A549 (cell line): ENCODE data around the gene PEX26. TPM values are rescaled to one million over a fixed set of nuclear protein-coding genes. Genes with fewer than 3 reads are reported as not detected.

Source experiments
- ATAC-seq, 2 experiments: fragments of 200-7000 bp in 1 of 2; fragments of >200 bp in 1 of 2; cut with Nextera tagmentation in 1 of 2; cut with Tn5 transposase in 1 of 2; 3 replicates each; pipeline versions ENCODE4 v1.8.0 to v1.9.1; 2018 to 2020; ENCODE audit warnings: mild to moderate bottlenecking in 1 of 2, moderate library complexity in 1 of 2
- CTCF ChIA-PET: fragments of 300-600 bp; sonication (Branson Sonifier 250); formaldehyde crosslinking; extraction: SDS; loops from one replicate; lab custom pipeline; 2021; ENCODE audit warnings: antibody characterized with exemption, inconsistent platforms; lab: Yijun Ruan, JAX
- POLR2A ChIA-PET: fragments of 350-600 bp; formaldehyde crosslinking; extraction: SDS; loops from one replicate; lab custom pipeline; 2021; ENCODE audit warnings: antibody characterized with exemption, inconsistent platforms; lab: Yijun Ruan, JAX
- DNase-seq, 2 experiments: peaks; one replicate each; pipeline versions ENCODE4 v3.0.0 to v3.0.0-alpha.2; 2011 to 2016; ENCODE audit warnings: low read depth in 1 of 2, low spot score in 1 of 2
- FAIRE-seq: peaks from 2 replicates; lab custom pipeline; 2011; peaks lifted over from hg19 to GRCh38; lab: Jason Lieb, UNC
- H3K27ac ChIP-seq, 2 experiments: fragments of >200 bp; sonication (Bioruptor Twin); formaldehyde crosslinking; 3 replicates each; pipeline ENCODE4 v1.5.1; 2016 to 2017
- H3K4me1 ChIP-seq: fragments of >200 bp; sonication (Bioruptor Twin); formaldehyde crosslinking; 3 replicates; pipeline ENCODE4 v1.6.1; 2016
- H3K4me2 ChIP-seq: fragments of >200 bp; sonication (Bioruptor Twin); formaldehyde crosslinking; 3 replicates; pipeline ENCODE4 v1.6.1; 2016
- H3K4me3 ChIP-seq: fragments of >200 bp; sonication (Bioruptor Twin); formaldehyde crosslinking; 3 replicates; pipeline ENCODE4 v1.5.1; 2016
- H3K9me3 ChIP-seq: fragments of >200 bp; sonication (Bioruptor Twin); formaldehyde crosslinking; 3 replicates; pipeline ENCODE4 v1.6.1; 2016
- BHLHE40 ChIP-seq: IDR thresholded peaks from 2 replicates; pipeline ENCODE4 v1.6.1; 2012; ENCODE audit warnings: low read depth, low read length, inconsistent platforms
- CBX8 ChIP-seq: fragments of 200-600 bp; sonication (generic); IDR thresholded peaks from 2 replicates; pipeline ENCODE4 v1.6.1; 2016
- CEBPB ChIP-seq, 2 experiments: fragments of >200 bp in 1 of 2; sonication (Bioruptor Twin) in 1 of 2; formaldehyde crosslinking in 1 of 2; IDR thresholded peaks; 2 replicates each; pipeline ENCODE4 v1.6.1; 2012 to 2016
- CHD2 ChIP-seq: fragments of 150-350 bp; IDR thresholded peaks from 2 replicates; pipeline ENCODE4 v1.6.1; 2014; ENCODE audit warnings: low read length; ENCODE audit not compliant: partially characterized antibody
- CHD4 ChIP-seq: fragments of 200-600 bp; sonication (generic); IDR thresholded peaks from 2 replicates; pipeline ENCODE4 v1.6.1; 2016; ENCODE audit warnings: antibody characterized with exemption, mild to moderate bottlenecking, borderline replicate concordance
- EHMT2 ChIP-seq: fragments of 200-600 bp; sonication (generic); IDR thresholded peaks from 2 replicates; pipeline ENCODE4 v1.6.1; 2016; ENCODE audit warnings: antibody characterized with exemption, low read depth, mild to moderate bottlenecking, moderate library complexity
- EP300 ChIP-seq, 2 experiments: fragments of >200 bp; sonication (Bioruptor Twin); formaldehyde crosslinking; IDR thresholded peaks; 2 replicates in 1 of 2; 3 replicates in 1 of 2; pipeline ENCODE4 v1.6.1; 2016 to 2017
- FOSB ChIP-seq: fragments of 250-450 bp; sonication (Bioruptor Pico); IDR thresholded peaks from 2 replicates; pipeline ENCODE4 v1.5.0; 2020; ENCODE audit warnings: mild to moderate bottlenecking, moderate library complexity
- FOSL2 ChIP-seq, 2 experiments: fragments of 450-650 bp in 1 of 2; fragments of >200 bp in 1 of 2; sonication (Bioruptor Twin) in 1 of 2; formaldehyde crosslinking; IDR thresholded peaks; 2 replicates each; pipeline versions ENCODE4 v1.5.0 to v1.6.1; 2016 to 2020; ENCODE audit warnings: mild to moderate bottlenecking in 1 of 2, moderate library complexity in 1 of 2
- FOXS1 ChIP-seq: fragments of 250-450 bp; sonication (Bioruptor Pico); IDR thresholded peaks from 2 replicates; pipeline ENCODE4 v1.5.0; 2020; ENCODE audit warnings: mild to moderate bottlenecking, moderate library complexity
- HES2 ChIP-seq: fragments of >200 bp; sonication (Bioruptor Twin); formaldehyde crosslinking; IDR thresholded peaks from 2 replicates; pipeline ENCODE4 v1.6.1; 2016
- JUNB ChIP-seq: fragments of >200 bp; sonication (Bioruptor Twin); formaldehyde crosslinking; IDR thresholded peaks from 2 replicates; pipeline ENCODE4 v1.6.1; 2016
- KDM5A ChIP-seq: fragments of 200-600 bp; sonication (generic); IDR thresholded peaks from 2 replicates; pipeline ENCODE4 v1.6.1; 2016; ENCODE audit warnings: antibody characterized with exemption, mild to moderate bottlenecking
- MYC ChIP-seq: IDR thresholded peaks from 2 replicates; pipeline ENCODE4 v1.6.1; 2012; ENCODE audit warnings: mild to moderate bottlenecking, inconsistent platforms, low read length, improper control_type of control experiment, borderline replicate concordance
- NFE2L2 ChIP-seq: fragments of 150-350 bp; conservative IDR thresholded peaks from 2 replicates; pipeline ENCODE4 v1.6.1; 2014; ENCODE audit warnings: low read length
- NPAS2 ChIP-seq: fragments of 250-450 bp; sonication (Bioruptor Pico); IDR thresholded peaks from 2 replicates; pipeline ENCODE4 v1.8.0; 2022; ENCODE audit warnings: mild to moderate bottlenecking, moderate library complexity, borderline replicate concordance
- NR3C1 ChIP-seq: fragments of >200 bp; sonication (Bioruptor Twin); formaldehyde crosslinking; IDR thresholded peaks from 3 replicates; pipeline ENCODE4 v1.6.1; 2017
- PHF8 ChIP-seq: fragments of 200-600 bp; sonication (generic); IDR thresholded peaks from 2 replicates; pipeline ENCODE4 v1.6.1; 2016; ENCODE audit warnings: low read depth, mild to moderate bottlenecking, antibody characterized with exemption, moderate library complexity, borderline replicate concordance
- RAD21 ChIP-seq, 2 experiments: fragments of >200 bp in 1 of 2; sonication (Bioruptor Twin) in 1 of 2; formaldehyde crosslinking in 1 of 2; IDR thresholded peaks in 1 of 2; conservative IDR thresholded peaks in 1 of 2; 2 replicates in 1 of 2; 3 replicates in 1 of 2; pipeline ENCODE4 v1.6.1; 2012 to 2018; ENCODE audit warnings: inconsistent platforms in 1 of 2
- RCOR1 ChIP-seq: fragments of 150-350 bp; IDR thresholded peaks from 2 replicates; pipeline ENCODE4 v1.6.1; 2014; ENCODE audit warnings: antibody characterized with exemption, low read length, low read depth
- RNF2 ChIP-seq: fragments of 200-600 bp; sonication (generic); IDR thresholded peaks from 2 replicates; pipeline ENCODE4 v1.6.1; 2016; ENCODE audit warnings: low read depth, mild to moderate bottlenecking, antibody characterized with exemption, moderate library complexity, borderline replicate concordance
- SMC3 ChIP-seq: fragments of >200 bp; sonication (Bioruptor Twin); formaldehyde crosslinking; IDR thresholded peaks from 3 replicates; pipeline ENCODE4 v1.6.1; 2018; ENCODE audit warnings: inconsistent platforms
- ZFP36 ChIP-seq: fragments of 450-650 bp; IDR thresholded peaks from 2 replicates; pipeline ENCODE4 v1.6.1; 2014; ENCODE audit warnings: borderline replicate concordance; ENCODE audit not compliant: partially characterized antibody
- ZNF302 ChIP-seq: fragments of 250-450 bp; sonication (Bioruptor Pico); IDR thresholded peaks from 2 replicates; pipeline ENCODE4 v1.9.0; 2021; ENCODE audit warnings: inconsistent platforms, mild to moderate bottlenecking, moderate library complexity
- WGBS: methylation state at CpG from one replicate; pipeline ENCODE4 v1.1.6; 2017; ENCODE audit errors: missing lambda C conversion rate; 5-methylcytosine and 5-hydroxymethylcytosine counted together
- polyA plus RNA-seq, 4 experiments: library from polyadenylated mRNA; depleted of rRNA in 3 of 4; stranded (reverse); fragments of >200 nt; fragmentation: RNase III in 1 of 4; extraction: RNeasy Plus Mini Kit Qiagen cat#74134 plus additional on column Dnase treatment in 1 of 4; gene quantifications; 2 replicates in 3 of 4; 3 replicates in 1 of 4; pipeline ENCODE4 v1.2.3, GENCODE V29; 2011 to 2017

Gene PEX26
- polyA plus RNA-seq, 2 of the 4 experiments (the other 2 are of a cell fraction), result 11.8 to 12.4 TPM

DNA sequence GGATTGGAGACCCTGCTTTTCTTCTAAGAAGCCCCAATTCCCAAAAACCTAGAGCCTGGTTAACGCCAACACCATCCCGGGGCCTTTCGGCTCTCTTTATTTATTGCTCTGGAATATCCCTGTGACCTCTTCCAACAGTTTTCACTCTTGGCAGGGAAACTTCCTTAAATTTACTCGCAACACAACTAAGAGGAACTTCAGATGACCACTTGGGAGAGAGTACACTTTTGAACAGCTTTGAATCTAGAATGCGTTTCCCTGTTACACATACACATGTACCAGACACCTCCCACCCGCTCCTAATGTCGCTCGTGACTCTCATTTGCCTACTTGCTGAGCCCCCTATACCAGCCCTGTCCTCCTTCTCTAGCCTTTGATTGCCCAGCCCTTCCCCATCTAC is 52.2 kb downstream of the PEX26 start:
- Histone ChIP-seq H3K27ac (no peak overlapping the region), H3K4me1 (no peaks in the 10 kb centered on the region), H3K9me3 (no peaks in the 10 kb centered on the region), H3K4me3 (no peak overlapping the region), H3K4me2 (no peak overlapping the region)
- TF ChIP-seq HES2 (no peak), MYC (no peak), FOSL2 (IDR thresholded peaks at IDR 0.05) (no peak), FOSL2 (CRISPR knock-in tag; IDR thresholded peaks at IDR 0.05) (no peak), CHD4 (no peak), NPAS2 (no peak), NFE2L2 (no peak)
- DNase-seq, result no peak
- no peak for ATAC-seq
- ChIA-PET POLR2A (no interaction called here), CTCF (no interaction called here)
- WGBS, result 93% methylated on average over 8 of the region's 8 CpGs
- FAIRE-seq, result no peak

- CTCF ChIA-PET, result interaction anchor here (0.7 kb wide), 1 partner anchor 774 kb away, joined by 3 read pairs; no protein-coding TSS in a partner anchor
- Histone ChIP-seq H3K4me2 (no peak overlapping the region), H3K4me3 (no peak overlapping the region), H3K9me3 (no peaks in the 10 kb centered on the region), H3K4me1 (no peaks in the 10 kb centered on the region), H3K27ac (no peak overlapping the region)
- no peak for TF ChIP-seq CBX8
- no peak for TF ChIP-seq ZFP36
- TF ChIP-seq RCOR1, result no peak
- TF ChIP-seq CEBPB (IDR thresholded peaks at IDR 0.05), result no peak
- no peak for TF ChIP-seq JUNB
- TF ChIP-seq FOSB (CRISPR knock-in tag), result no peak
- TF ChIP-seq NPAS2, result no peak
- POLR2A ChIA-PET, result no interaction called here
- FAIRE-seq, result no peak
- no peak for DNase-seq
- WGBS, result 80% methylated on average over 9 of the region's 20 CpGs
- no peak for ATAC-seq
These were observed 53.1 kb downstream of the PEX26 start for GRCh38 chr22:18130699-18131429.

GRCh38 chr22:18133452-18133851 is 55.7 kb downstream of the PEX26 start:
- no peak overlapping the region for H3K4me3 ChIP-seq
- FAIRE-seq, result no peak
- POLR2A ChIA-PET, result no interaction called here
- ATAC-seq, result no peak
- no peaks in the 10 kb centered on the region for H3K9me3 ChIP-seq
- WGBS, result 55% methylated on average over 2 of the region's 2 CpGs
- no peak overlapping the region for H3K4me2 ChIP-seq
- TF ChIP-seq FOSB (CRISPR knock-in tag), result no peak
- no peak for TF ChIP-seq EP300 (IDR thresholded peaks at IDR 0.05)
- TF ChIP-seq BHLHE40, result no peak
- no peak for TF ChIP-seq JUNB
- no peak for TF ChIP-seq CBX8
- no peak for TF ChIP-seq RNF2
- no peak for TF ChIP-seq NPAS2
- no peak for TF ChIP-seq EHMT2
- TF ChIP-seq ZNF302 (CRISPR knock-in tag), result no peak
- TF ChIP-seq NR3C1, result no peak
- no peak for TF ChIP-seq PHF8
- no peak for TF ChIP-seq KDM5A
- no peak for TF ChIP-seq SMC3
- no peak for TF ChIP-seq FOXS1 (CRISPR knock-in tag)
- TF ChIP-seq RAD21 (conservative IDR thresholded peaks at IDR 0.05 in 1 of 2, IDR thresholded peaks at IDR 0.05 in 1 of 2), result no peak
- TF ChIP-seq CEBPB (IDR thresholded peaks at IDR 0.05), result no peak
- TF ChIP-seq CHD4, result no peak
- TF ChIP-seq CHD2, result no peak
- TF ChIP-seq, all 56 proteins: peak for 0
- H3K27ac ChIP-seq, result no peak overlapping the region
- DNase-seq, result no peak
- H3K4me1 ChIP-seq, result no peaks in the 10 kb centered on the region
- CTCF ChIA-PET, result interaction anchor here (0.6 kb wide), 1 partner anchor 416 kb away, joined by 3 read pairs; no protein-coding TSS in a partner anchor
